Measurements from ENCODE around the gene CUX1.

Gene CUX1

GRCh38 chr7:102304668-102305067, 487.2 kb downstream of the CUX1 start:
- no peak for TF ChIP-seq CTCF (IDR thresholded peaks at IDR 0.05; ENCODE audit: low read depth, low read length, missing control alignments)
- DNase-seq (ENCODE audit: low read depth), result no peak
- no peak overlapping the region for H3K4me3 ChIP-seq (ENCODE audit: low read depth, low read length)

GRCh38 chr7:102305414-102306268, 488.2 kb downstream of the CUX1 start:
- no peak for TF ChIP-seq CTCF (IDR thresholded peaks at IDR 0.05; ENCODE audit: low read depth, low read length, missing control alignments)
- peak; percentile 92 for DNase-seq (ENCODE audit: low read depth)
- H3K4me3 ChIP-seq (ENCODE audit: low read depth, low read length), result peak overlapping the region; percentile 24

- DNase-seq (ENCODE audit: low read depth), result peak; percentile 93
- TF ChIP-seq CTCF (IDR thresholded peaks at IDR 0.05; ENCODE audit: low read depth, low read length, missing control alignments), result no peak
- H3K4me3 ChIP-seq (ENCODE audit: low read depth, low read length), result peak overlapping the region; percentile 43
Measured at GRCh38 chr7:102306916-102307677, 489.7 kb downstream of the CUX1 start.

- TF ChIP-seq CTCF (IDR thresholded peaks at IDR 0.05; ENCODE audit: low read depth, low read length, missing control alignments), result no peak
- H3K4me3 ChIP-seq (ENCODE audit: low read depth, low read length), result no peak overlapping the region
- DNase-seq (ENCODE audit: low read depth), result no peak
Measured at GRCh38 chr7:102310414-102310815, 493.0 kb downstream of the CUX1 start.

- no peak overlapping the region for H3K4me3 ChIP-seq (ENCODE audit: low read depth, low read length)
- DNase-seq (ENCODE audit: low read depth), result no peak
- TF ChIP-seq CTCF (IDR thresholded peaks at IDR 0.05; ENCODE audit: low read depth, low read length, missing control alignments), result no peak
Measured at GRCh38 chr7:102312317-102312716, 494.9 kb downstream of the CUX1 start.

- TF ChIP-seq CTCF (IDR thresholded peaks at IDR 0.05; ENCODE audit: low read depth, low read length, missing control alignments), result no peak
- H3K4me3 ChIP-seq (ENCODE audit: low read depth, low read length), result no peak overlapping the region
- no peak for DNase-seq (ENCODE audit: low read depth)
Measured at GRCh38 chr7:102313997-102314780, 496.8 kb downstream of the CUX1 start.

Measured in GM12864 (cell line).